Measurements from ENCODE around the gene NRP1.
"Not testable (repeated sequence)": the region's sequence is repeated elsewhere in the genome, so short reads cannot be mapped to it uniquely, and the experiment has no call there.

The NRP1 gene

DNA sequence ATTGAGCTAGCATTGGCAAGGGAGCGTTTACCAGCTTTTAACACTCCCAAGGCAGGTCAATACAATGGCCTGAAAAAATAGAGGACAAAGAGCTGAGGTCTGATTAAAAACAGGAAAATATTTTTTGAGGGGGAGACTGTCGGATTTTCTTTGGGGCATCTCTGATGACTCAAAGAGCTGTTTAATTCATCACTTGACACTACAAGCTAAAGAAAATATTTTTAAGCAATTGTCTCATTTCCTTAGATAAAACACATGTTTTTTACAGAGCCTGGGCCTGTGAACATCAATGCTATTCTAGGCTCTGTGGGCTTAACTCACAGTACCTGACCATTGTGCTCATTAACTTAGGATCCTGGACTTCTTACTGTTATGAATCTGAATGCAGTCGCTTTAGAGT, 100.8 kb downstream of the NRP1 start:
- DNase-seq: no peak

DNA sequence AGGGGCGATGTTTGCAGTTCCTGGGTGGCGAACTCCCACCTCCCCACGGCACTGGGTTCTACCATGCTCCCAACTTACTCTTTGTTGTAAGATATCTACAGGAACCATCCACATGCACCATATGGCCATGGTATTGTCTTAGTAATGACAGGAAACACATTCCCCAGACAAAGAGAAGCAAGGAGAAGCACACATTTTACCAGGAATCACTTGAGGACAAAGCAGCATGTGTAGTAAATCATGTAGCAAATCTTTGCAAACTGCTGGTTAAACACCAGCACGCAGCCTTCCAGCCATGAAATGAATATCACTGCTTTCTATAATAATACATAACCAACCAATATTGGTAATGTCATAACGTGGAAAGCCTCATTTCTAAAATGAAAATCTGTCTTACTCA, 101.2 kb downstream of the NRP1 start:
- DNase-seq: no peak

DNA sequence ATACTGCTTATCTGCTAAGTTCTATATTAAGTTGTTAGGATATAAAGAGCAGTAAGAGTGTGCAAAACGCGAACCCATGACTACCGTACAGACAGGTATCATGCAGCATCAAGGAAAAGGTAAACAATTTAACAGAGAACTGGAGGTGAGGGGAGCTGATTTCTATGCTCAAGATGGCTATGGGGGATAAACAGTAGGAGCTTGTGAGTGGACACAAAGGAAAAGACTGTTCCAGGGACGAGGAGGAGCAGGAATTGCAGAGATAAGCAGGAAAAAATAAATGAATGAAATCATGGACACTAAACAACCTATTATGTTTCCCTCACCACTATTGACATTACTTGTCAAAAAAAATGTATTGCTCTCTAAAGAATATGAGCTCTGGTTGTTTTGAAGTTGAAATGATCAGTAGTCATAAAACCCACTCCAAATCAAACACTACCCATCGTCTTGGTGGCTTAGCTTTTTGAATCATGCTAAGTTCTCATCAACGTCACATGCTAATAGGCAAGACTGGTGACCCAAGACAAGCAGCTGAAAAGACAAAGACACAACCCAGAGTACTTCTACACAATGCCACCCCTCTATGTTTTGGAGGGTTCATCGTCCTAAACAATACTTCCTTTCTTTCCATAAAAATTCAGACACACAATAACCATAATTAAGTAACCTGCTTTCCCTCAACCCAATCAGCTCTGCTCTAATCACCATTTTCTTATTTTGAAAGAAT, 102.7 kb downstream of the NRP1 start:
- DNase-seq: no peak

DNA sequence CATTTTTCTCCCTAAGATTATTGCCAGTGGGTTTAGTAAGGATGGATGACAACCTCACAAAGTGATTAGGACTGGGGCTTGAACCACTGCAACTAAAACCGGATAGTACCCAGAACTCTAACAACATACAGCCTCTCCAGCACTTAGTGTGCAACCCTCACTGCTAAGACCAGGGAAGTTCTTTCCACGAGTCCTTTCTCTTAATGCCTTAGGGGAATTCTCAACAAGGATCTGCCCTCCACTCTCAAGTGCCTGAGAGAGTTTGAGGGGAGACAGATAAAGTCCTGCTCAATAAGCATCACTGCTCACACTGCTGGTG, 104.6 kb downstream of the NRP1 start:
- DNase-seq: no peak

DNA sequence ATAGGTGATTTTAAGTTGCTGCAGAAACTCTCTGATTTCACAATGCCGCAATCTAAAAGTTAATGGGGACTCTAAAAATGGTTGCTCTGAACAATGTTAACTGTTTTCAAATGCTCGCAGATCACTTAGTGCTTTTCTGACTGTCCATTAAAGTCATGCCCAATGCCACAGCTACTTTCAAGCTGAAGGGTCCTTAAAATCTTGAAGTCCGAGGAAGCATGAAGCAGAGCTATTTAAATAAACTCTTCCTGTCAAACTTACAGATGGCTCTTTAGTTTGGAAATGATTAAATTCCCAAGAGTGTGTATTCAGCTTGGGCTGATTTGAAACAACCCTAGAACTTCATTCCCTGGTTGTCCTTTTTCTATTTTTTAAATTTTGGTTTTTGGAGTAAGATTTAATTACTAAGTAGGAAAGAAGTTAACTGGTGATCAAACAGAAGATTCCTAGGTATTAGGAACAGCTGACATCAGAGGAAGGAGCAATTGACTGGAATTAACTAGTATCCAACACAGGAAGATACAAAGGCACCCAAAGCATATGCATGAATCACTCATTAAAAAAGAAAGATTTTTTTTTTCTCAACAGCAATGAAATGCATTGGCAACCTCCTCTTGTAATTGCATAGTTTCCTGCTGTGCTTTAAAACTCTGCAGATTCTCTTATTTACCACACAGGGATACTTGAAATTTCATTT, 105.1 kb downstream of the NRP1 start:
- DNase-seq: no peak

DNA sequence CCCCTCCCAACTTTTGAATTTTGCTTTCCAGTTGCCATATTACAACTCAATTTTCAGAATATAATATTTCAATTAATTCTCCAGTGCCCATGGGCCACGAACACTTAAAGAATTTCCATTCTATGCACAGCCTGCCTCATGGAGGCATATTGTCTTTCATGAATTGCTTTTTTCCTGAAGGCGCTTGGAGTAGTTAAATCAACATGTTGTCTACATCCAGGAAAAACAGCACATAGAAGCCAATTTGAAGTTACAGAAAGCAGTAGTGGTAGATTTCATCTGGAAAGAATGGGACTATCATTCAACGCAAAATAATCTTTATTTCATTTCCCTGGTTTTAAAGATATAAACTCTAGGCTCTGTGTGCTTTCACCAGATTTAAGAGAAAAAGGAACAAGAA, 106.0 kb downstream of the NRP1 start:
- DNase-seq: no peak

DNA sequence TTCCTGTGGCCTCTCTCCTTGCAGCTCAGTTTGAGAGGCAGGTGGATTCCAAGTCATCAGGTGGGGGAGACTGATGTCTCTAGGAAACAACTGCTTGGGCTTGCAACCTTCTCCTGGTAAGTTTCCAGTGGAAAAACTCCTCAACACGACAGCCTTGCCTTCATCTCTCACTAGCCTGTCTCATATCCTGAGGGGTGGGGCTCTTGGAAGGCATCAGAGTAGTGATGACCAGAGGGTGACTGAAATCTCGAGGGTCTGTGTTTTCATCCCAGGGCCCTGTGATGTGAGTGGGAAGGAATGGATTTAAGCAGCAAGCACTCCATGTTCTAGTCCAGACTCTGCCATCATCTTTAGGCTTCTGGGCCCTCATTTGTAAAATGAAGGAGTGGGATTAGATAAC, 107.0 kb downstream of the NRP1 start:
- DNase-seq: no peak

DNA sequence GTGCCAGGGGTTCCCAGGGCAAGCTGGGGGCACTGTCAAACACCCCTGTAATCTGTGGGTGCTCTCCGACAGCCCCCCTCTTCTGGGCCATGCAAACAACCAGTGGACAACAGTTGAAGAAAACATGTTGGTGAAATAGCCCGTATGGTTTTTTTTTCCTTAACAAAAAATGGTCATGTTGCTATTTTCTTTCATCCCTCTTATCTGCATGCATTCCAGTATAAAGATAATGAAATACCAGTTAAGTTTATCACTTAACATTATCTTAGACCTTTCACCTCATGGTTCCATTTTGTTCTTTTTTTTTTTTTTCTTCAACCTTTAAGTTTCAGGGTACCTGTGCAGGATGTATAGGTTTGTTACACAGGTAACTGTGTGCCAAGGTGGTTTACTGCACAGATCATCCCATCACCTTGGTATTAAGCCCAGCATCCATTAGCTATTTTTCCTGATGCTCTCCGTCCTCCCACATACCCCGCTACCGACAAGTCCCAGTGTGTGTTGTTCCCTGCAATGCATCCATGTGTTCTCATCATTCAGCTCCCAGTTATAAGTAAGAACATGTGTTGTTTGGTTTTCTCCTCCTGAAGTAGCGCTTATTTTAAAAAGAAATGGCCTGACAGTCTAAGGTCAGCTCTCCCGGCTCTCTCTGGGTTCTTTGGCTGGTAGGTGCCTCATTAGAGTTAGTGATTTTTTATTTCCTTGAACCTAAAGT, 110.1 kb downstream of the NRP1 start:
- DNase-seq: no peak

DNA sequence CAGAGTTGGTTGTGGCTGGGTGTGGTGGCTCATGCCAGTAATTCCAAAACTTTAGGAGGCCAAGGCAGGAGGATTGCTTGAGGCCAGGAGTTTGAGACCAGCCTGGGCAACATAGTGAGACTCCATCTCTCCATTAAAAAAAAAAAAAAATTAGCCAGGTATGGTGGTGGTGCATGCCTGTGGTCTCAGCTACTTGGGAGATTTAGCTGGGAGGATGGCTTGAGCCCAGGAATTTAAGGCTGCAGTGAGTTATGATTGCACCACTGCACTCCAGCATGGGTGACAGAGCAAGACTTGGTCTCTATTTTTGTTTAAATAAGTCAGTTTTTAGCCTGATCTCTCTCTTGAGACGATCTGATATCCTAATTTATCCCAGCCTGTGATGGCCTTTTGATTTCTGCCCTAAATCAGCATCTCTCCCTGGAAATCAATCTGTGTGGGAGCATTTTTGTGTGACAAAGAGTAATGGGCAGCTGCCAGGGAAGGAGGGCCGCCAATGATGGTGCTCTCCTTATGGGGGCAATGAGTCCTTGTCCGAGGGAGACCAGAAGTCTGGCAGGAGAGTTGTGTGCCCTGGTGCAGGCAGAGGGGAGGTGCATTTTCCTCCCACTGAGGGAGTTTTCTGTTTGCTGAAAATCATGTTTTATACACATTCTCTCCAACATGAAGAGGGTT, 111.0 kb downstream of the NRP1 start:
- no peak for DNase-seq

DNA sequence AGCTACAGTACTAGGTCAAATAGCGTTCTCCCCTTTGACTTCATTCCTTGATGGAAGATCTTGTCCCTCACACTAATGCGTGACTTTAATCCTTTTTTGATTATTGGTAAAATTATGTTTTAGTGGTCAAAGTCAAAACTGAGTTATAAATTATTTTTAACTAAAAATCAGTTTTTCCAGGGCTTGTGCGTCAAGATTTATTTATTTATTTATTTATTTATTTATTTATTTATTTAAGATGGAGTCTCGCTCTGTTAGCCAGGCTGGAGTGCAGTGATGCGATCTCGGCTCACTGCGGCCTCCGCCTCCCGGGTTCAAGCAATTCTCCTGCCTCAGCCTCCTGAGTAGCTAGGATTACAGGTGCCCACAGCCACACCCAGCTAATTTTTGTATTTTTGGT, 112.2 kb downstream of the NRP1 start:
- DNase-seq: not testable (repeated sequence)

DNA sequence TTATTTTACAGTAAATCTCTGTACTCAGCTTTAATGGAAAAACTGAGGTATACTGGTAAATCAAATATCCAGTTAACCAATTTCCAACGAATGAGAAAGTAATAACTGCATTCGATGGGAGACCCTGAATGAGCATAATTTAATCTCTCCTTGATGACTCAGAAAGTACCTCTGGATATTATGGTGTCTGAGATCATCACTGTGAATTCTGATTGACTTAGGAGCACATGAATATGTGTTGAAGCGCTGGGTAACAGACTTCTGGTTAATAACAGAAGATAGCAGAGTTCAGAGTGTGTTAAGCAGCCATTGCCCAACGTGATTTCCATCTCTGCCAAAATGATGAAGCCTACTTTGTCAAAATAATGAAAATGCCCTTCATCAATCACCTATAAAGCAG, 116.6 kb downstream of the NRP1 start:
- no peak for DNase-seq

DNA sequence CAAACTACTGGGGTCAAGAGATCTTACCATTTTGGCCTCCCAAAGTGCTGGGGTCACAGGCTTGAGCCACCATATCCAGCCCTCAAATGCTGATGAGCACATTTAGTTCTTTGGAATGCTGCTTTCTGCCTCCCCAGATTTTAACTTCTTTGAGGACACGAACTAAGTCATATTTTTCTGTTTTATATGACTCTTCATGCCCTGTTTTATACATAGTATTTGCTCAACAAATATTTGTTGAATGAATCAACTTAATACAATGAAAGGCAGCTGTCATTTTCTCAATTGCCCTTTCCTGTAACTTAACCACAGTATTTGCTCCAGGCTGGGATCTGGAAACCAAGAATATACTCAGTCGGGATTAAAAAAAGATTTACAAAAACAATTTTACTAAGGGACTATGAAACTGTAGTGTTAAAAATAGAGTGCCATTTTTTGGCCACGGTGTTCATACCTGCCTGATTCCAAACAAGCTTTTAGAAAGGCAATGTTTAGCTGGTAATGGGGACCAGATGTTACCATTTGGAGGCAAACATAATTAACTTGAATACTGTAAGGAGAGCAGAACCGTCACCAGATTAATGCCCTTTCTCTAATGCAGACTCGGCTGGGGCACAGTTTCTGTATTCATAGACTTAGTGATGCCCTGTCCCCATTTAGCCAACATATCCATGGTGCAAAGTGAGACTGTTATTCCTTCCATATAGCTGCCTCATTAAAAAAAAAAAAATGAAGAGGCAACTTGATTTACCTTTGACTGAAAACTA, 117.6 kb downstream of the NRP1 start:
- no peak for DNase-seq

DNA sequence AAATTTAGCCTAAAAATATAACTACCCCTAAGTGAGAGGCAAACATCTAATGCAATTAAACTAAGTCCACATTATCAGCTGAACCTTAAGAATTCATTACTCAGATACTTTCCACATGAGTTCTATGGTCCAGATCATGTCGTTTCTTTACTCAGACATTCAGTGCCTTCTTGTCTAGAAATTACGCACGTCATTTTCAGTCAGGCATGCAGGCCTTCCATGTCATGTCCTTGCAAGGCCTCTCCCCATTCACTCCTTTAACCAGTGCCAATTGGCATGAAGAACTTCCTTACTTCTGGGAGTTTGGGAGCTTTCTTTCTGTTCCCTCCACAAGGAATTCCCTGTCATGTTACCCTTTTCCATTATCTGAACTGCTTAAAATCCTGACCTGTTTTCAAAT, 118.8 kb downstream of the NRP1 start:
- DNase-seq: no peak

DNA sequence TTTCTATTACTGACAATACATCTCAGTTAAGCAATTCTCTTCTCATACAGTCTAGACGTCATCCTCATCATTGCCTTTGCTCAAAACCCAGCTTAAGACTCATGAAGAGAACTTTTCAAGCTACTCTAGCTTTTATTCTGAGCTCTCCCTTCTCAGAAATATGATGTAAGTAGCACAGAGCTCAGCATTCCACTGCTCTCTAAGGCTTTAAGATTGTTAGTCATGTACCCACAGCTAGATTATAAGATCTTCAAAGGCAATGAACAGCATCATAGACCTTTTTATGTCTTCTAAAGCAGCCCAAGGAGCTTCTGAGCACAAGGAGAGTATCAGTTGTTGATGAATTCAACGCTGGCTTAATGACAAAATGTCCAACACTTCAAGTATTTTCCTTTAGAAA, 119.3 kb downstream of the NRP1 start:
- no peak for DNase-seq

DNA sequence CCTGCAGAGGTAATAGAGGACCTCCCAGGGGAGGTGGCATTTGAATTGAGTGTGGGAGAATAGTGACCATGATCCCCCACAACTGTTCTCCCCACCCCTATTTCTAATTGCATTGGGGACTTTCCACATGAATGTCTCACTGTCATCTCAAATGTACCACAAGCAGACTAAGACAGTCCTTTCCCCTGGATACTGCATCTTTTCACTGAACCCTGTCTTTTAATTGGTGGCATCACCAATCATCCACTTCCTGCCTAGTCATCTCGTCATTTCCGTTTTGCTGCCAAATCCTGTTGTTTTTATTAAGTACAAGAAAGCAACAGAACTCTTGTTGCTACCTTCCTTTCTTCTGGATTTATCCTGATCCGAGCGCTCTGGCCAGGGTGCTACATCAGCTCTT, 120.3 kb downstream of the NRP1 start:
- peak; percentile 15 for DNase-seq

DNA sequence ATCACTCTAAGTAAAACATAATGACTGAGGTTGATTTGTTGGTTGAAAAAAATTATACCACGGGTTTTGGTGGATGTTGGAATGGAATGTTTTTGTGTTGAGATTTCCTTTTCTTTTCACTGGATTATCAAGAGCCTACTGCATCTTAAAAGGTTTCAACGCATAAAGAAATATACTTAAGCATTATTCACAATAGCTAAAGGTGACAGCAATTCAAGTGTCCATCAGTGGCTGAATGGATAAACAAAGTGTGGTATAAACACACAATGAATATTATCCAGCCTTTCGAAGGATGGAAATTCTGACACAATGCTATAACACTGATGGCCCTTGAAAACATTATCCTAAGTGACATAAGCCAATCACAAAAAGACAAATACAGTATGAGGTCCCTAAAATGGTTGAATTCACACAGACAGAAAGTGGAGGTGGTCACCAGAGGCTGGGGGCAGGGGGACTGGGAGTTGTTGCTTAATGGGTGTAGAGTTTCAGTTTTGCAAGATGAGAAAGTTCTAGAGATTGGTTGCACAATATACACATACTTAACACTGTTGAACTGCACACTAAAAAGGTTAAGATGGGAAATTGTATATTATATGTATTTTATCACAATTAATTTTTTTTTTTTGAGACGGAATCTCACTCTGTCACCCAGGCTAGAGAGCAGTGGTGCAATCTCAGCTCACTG, 122.3 kb downstream of the NRP1 start:
- DNase-seq: no peak

DNA sequence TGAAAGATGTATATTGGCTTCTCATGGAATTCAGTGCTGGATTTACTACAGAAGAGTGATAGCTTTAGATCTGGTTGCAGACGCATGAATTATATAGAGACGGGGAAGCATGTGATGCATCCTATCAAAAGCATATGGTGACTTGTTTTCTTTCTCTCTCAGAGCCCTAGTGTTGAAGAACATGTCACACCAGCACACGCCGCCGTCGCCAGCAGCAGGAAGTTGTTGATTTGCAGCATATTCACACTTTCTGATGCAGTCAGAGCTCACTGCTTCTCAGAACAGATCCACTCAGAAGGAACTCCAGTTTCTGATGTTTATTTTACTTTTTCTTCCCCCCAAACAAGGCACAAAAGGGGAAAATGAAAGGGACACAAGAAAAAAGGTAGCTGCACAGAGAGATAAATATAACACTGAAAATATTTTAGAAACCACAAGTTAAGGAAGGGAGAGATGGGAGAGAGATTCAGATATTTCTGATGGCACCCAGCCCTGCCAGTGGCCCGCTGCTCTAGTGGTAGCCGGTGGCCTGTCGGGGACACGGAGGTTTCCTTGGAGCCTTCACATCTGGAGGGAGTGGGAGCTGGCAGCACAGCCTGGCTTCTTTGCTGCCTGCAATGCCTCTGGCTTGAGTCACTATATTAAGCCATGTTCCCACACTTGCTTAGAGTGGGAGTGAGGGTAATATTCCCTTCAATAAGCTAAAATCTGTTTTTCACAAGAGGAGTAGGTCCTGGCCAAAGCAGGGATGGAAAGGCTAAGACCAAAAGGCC, 123.2 kb downstream of the NRP1 start:
- DNase-seq: peak; percentile 12

DNA sequence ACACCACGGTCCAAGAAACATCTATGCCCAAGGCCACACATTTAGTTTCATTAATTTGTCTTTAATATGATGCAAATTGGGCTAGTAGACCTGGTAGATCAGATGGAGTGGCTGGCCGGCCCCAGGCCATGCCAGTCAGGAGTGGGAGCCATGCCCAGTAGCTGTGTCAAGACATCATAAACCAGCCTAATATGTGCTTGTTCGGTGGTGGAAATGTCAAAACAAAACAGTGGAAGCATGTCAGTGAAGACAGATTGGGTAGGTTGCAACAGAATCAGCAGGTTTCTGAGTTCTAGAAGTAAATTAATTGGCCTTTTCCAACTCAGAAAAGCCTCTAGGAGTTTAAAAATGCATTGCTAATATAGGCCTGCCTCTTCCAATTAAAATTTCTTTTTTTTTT, 124.7 kb downstream of the NRP1 start:
- no peak for DNase-seq

DNA sequence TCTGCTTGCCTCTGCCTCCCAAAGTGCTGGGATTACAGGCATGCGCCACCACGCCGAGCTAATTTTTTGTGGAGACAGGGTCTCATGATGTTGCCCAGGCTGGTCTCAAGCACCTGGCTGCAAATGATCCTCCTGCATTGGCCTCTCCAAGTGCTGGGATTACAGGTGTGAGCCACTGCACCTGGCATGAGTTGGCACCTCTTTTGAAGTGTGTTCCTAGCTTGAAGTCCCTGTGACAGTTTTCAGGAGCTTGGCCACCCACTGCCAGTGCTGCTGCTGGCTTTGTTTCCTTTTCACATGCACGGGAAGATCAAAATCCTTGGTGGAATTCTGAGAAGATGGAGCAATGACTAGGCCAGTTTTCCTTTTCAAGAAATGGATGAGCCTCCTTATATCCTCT, 126.3 kb downstream of the NRP1 start:
- DNase-seq: no peak

DNA sequence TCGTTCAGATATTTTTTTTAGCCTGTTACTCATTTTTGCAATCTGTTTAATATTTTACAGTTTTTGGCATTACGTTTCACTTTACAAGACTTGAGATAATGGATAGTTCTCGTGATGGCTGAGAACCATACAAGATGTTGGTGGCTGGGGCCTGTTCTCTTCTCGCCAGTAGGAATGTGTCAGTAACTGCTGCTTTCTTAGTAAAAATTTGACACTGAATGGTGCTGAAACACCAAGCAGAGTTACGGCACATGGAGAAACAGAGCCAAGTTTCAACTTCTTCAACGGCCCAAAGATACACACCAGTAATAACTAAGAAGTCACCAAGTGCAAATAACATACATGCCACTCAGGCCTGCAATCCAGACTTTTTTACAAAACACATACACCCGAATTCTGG, 130.4 kb downstream of the NRP1 start:
- DNase-seq: no peak

DNA sequence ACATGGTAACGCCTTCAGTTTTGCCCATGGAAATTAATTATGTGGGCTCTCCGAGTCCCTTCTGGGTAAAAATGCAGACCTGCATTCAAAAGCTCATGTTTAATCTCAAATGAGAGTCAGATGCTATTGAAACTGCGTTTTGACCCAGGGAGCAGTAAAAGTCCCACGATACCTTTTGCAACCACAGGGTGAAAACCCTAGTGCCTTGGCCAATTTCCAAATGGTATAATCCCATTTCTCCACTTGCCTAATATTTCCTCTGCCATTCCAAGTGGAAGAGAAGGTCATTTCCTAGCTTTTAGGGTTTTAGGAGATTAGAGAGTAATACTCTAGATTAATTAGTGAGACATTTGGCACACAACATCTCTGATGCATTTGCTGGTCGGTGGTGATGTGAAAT, 132.5 kb downstream of the NRP1 start:
- DNase-seq: no peak
